ENCODE results near the gene BCL11B.

The BCL11B gene

DNA sequence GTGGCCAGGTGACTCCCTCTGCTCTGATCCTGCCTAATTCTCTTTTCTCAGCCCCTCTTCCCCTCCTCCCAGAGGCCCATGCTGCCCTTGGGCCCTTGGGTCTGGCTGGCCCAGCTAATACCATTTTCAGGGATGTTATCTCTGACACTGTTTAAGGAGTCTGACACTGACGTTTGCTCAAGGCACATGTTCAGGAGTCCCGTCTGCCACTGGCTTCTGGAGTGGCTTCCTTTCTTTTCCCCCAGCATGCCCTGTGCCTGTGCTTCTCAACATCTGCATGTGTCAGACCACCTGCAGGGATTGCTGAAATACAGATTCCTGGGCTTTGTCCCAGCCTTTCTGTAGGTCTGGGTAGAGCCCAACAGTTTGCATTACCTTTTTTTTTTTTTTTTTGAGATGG, 128.9 kb downstream of the BCL11B start:
- no peak overlapping the region for H3K9ac ChIP-seq
- no peaks in the 10 kb centered on the region for H3K4me1 ChIP-seq (ENCODE audit: low read depth, poor library complexity, severe bottlenecking)
- no peaks in the 10 kb centered on the region for H3K27me3 ChIP-seq (ENCODE audit: insufficient read depth, low read depth)
- no peak overlapping the region for H2AFZ ChIP-seq (ENCODE audit: low read depth)
- no peaks in the 10 kb centered on the region for H3K36me3 ChIP-seq (ENCODE audit: insufficient read depth)
- H3K4me2 ChIP-seq, result no peak overlapping the region
- H3K4me3 ChIP-seq (IDR thresholded peaks at IDR 0.05; ENCODE audit: insufficient read depth, low read depth, low read length), result no peak overlapping the region
- H4K20me1 ChIP-seq (ENCODE audit: insufficient read depth), result no peaks in the 10 kb centered on the region
- no peaks in the 10 kb centered on the region for H3K79me2 ChIP-seq (ENCODE audit: insufficient read depth, low read depth)
- H3K27ac ChIP-seq, result no peak overlapping the region
- TF ChIP-seq, protein P1, sequence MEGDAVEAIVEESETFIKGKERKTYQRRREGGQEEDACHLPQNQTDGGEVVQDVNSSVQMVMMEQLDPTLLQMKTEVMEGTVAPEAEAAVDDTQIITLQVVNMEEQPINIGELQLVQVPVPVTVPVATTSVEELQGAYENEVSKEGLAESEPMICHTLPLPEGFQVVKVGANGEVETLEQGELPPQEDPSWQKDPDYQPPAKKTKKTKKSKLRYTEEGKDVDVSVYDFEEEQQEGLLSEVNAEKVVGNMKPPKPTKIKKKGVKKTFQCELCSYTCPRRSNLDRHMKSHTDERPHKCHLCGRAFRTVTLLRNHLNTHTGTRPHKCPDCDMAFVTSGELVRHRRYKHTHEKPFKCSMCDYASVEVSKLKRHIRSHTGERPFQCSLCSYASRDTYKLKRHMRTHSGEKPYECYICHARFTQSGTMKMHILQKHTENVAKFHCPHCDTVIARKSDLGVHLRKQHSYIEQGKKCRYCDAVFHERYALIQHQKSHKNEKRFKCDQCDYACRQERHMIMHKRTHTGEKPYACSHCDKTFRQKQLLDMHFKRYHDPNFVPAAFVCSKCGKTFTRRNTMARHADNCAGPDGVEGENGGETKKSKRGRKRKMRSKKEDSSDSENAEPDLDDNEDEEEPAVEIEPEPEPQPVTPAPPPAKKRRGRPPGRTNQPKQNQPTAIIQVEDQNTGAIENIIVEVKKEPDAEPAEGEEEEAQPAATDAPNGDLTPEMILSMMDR (conservative IDR thresholded peaks at IDR 0.05; ENCODE audit: low read depth, low read length), result no peak

DNA sequence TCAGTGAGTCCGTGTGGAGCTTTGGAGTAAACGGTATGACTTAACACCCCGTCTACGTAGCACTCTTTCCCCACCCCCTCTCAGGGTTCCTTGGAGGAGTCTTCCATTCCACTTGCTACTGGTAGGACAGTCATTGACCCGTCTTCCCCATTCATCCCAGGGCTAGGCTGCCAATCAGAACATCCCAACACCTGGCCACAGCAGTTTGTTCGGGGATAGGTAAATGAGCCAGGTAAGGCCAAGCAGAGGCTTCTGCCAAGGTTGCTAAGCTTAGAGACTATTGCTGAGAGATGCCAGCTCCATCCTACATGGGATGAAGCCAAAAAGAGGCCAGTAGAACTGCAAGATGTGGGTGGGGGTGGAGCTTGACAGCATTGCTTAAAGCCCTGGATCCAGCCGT, 130.8 kb downstream of the BCL11B start:
- Histone ChIP-seq H4K20me1 (ENCODE audit: insufficient read depth) (no peaks in the 10 kb centered on the region), H2AFZ (ENCODE audit: low read depth) (no peak overlapping the region), H3K4me1 (ENCODE audit: low read depth, poor library complexity, severe bottlenecking) (no peaks in the 10 kb centered on the region), H3K27me3 (ENCODE audit: insufficient read depth, low read depth) (no peaks in the 10 kb centered on the region), H3K79me2 (ENCODE audit: insufficient read depth, low read depth) (no peaks in the 10 kb centered on the region), H3K9ac (no peak overlapping the region), H3K36me3 (ENCODE audit: insufficient read depth) (no peaks in the 10 kb centered on the region), H3K27ac (no peak overlapping the region), H3K4me3 (IDR thresholded peaks at IDR 0.05; ENCODE audit: insufficient read depth, low read depth, low read length) (no peak overlapping the region), H3K4me2 (no peak overlapping the region)
- TF ChIP-seq, protein P1 (conservative IDR thresholded peaks at IDR 0.05; ENCODE audit: low read depth, low read length), result no peak

DNA sequence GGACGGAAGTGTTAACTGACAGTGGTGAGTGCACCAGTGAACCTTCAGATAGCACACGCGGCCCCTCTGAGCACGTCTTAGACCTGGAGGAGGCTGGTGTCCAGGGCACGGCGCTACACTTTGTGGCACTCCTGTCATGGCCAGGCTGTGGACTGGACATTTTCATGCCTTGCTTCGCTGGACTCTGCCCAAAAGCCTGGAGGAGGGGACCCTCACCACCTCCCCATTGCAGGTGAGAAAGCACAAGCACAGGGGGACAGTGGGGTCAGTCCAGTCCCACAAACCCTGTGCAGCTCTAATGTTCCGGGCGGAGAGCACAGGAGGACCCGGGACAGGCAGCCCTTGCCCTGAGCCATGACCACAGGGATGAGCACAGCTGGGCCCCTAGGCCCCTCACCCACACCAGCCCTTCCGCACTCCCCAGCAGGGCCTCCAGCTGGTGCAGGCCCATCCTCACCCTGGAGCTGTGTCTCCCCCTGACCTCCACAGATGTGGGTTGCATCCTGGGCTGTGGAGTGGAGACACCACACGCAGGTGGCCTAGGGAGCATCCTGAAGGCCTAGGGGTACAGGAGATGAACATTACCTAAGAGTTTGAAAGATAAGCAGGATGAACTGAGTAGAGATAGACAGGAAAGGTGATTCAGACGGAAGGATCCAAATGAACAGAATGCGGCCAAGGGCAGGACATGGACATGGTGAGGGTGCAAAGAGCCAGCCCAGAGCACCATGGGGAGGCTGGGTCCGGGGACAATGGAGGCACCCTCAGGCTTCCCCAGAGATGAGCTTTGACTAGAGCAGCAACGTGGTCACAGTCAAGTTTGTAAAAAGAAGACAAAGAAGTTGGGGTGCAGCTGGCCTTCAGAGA, 132.8 kb downstream of the BCL11B start:
- Histone ChIP-seq H3K9ac (no peak overlapping the region), H4K20me1 (ENCODE audit: insufficient read depth) (no peaks in the 10 kb centered on the region), H3K36me3 (ENCODE audit: insufficient read depth) (no peaks in the 10 kb centered on the region), H3K4me1 (ENCODE audit: low read depth, poor library complexity, severe bottlenecking) (no peaks in the 10 kb centered on the region), H2AFZ (ENCODE audit: low read depth) (no peak overlapping the region), H3K27me3 (ENCODE audit: insufficient read depth, low read depth) (no peaks in the 10 kb centered on the region), H3K4me3 (IDR thresholded peaks at IDR 0.05; ENCODE audit: insufficient read depth, low read depth, low read length) (no peak overlapping the region), H3K4me2 (no peak overlapping the region), H3K27ac (no peak overlapping the region), H3K79me2 (ENCODE audit: insufficient read depth, low read depth) (no peaks in the 10 kb centered on the region)
- TF ChIP-seq, protein P1 (conservative IDR thresholded peaks at IDR 0.05; ENCODE audit: low read depth, low read length), result no peak

DNA sequence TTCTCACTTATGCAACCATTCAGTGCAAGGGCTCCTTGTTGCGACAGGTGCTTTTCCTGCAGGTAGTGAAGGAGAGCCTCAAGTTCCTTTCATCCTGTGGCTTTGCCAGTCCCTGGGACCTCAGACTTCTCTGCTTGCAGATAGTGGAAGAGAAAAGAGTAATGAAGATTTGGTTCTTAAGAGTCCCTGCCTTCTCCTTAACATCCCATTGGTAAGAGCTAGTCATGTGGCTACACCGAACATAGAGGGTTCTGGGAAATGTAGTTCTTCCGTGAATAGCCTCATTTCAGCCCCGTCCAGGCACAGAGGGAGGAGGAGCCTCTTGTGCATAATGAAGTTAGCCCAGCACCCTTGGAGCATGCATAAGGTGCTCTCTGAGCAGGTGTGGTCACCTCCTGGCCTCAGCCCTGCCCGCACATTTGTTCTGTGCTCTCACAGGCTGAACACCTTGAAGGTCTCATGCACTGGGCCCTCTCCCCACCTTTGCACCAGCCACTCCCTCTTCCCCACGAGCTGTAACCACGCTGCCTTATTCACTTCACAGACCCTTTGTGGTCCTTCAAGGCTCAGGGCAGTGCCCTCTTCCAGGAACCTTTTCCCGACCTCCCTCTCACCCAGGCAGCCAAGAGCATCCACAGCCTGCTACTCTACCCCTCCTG, 134.0 kb downstream of the BCL11B start:
- Histone ChIP-seq H3K4me3 (IDR thresholded peaks at IDR 0.05; ENCODE audit: insufficient read depth, low read depth, low read length) (no peak overlapping the region), H3K9ac (no peak overlapping the region), H3K27me3 (ENCODE audit: insufficient read depth, low read depth) (no peaks in the 10 kb centered on the region), H3K4me1 (ENCODE audit: low read depth, poor library complexity, severe bottlenecking) (no peaks in the 10 kb centered on the region), H3K4me2 (no peak overlapping the region), H4K20me1 (ENCODE audit: insufficient read depth) (no peaks in the 10 kb centered on the region), H3K36me3 (ENCODE audit: insufficient read depth) (no peaks in the 10 kb centered on the region), H3K27ac (no peak overlapping the region), H3K79me2 (ENCODE audit: insufficient read depth, low read depth) (no peaks in the 10 kb centered on the region), H2AFZ (ENCODE audit: low read depth) (no peak overlapping the region)
- TF ChIP-seq, protein P1 (conservative IDR thresholded peaks at IDR 0.05; ENCODE audit: low read depth, low read length), result no peak

Data from KMS-11 (cell line).